Testis (tissue), 2 donors: ENCODE measurements around the gene ZBED1.

Source experiments
- POLR2A ChIP-seq: fragments of 450-650 bp; IDR thresholded peaks from one replicate; pipeline ENCODE4 v1.6.1; 2017; ENCODE audit warnings: antibody characterized with exemption, mild to moderate bottlenecking, moderate library complexity
- TF ChIP-seq, protein P1 (sequence below), 3 experiments: fragments of 450-650 bp in 2 of 3; fragments of 200-600 bp in 1 of 3; sonication (generic) in 1 of 3; IDR thresholded peaks; one replicate each; pipeline ENCODE4 v1.5.1; 2016 to 2019; ENCODE audit warnings: antibody characterized with exemption in 3 of 3, mild to moderate bottlenecking in 2 of 3, moderate library complexity in 1 of 3

DNA sequence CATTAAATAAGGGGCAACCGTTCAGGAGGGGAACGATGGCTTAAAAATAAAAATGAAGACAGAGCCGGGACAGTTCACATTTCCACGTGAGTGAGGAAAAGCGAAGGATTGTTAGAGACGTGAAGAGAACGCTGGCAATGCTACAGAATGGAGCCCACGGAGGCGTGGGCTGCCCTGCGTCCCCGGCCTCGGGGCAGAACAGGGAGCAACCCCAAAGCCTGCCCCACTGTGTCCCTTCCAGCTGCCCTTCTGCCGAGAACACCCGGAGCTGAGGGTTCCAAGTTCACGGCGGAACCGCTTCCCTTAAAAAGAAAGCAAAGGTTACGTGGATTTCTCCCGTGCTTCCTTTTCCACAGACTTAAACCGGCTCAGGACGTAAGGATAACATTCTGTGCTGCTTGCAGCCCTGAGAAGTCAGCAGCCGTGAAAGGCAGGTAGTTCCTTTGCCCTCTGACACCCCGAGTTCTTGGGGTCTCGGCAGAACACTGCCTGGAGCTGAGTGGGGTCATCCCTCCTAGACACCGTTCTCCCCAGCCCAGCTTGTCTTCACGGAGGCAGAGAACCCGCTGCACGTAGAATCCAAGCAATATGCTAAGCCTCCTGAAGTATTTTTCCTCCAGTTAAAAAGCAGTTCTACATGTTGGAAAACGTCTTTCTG, 14.2 kb downstream of the ZBED1 start:
- TF ChIP-seq POLR2A, result no peak
- TF ChIP-seq, protein P1, sequence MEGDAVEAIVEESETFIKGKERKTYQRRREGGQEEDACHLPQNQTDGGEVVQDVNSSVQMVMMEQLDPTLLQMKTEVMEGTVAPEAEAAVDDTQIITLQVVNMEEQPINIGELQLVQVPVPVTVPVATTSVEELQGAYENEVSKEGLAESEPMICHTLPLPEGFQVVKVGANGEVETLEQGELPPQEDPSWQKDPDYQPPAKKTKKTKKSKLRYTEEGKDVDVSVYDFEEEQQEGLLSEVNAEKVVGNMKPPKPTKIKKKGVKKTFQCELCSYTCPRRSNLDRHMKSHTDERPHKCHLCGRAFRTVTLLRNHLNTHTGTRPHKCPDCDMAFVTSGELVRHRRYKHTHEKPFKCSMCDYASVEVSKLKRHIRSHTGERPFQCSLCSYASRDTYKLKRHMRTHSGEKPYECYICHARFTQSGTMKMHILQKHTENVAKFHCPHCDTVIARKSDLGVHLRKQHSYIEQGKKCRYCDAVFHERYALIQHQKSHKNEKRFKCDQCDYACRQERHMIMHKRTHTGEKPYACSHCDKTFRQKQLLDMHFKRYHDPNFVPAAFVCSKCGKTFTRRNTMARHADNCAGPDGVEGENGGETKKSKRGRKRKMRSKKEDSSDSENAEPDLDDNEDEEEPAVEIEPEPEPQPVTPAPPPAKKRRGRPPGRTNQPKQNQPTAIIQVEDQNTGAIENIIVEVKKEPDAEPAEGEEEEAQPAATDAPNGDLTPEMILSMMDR (IDR thresholded peaks at IDR 0.05), result no peak
